Neural progenitor cell (in vitro differentiated cells): ENCODE data around the gene DEUP1.

ENCODE experiments used
- EZH2 ChIP-seq: fragments of 200-600 bp; sonication (generic); IDR thresholded peaks from 2 replicates; pipeline ENCODE4 v1.6.1; 2017; ENCODE audit warnings: antibody characterized with exemption, mild to moderate bottlenecking, moderate library complexity
- TF ChIP-seq, protein P1 (sequence below): fragments of 200-600 bp; sonication (generic); IDR thresholded peaks from 2 replicates; pipeline ENCODE4 v1.5.1; 2017; ENCODE audit warnings: antibody characterized with exemption, mild to moderate bottlenecking

DNA sequence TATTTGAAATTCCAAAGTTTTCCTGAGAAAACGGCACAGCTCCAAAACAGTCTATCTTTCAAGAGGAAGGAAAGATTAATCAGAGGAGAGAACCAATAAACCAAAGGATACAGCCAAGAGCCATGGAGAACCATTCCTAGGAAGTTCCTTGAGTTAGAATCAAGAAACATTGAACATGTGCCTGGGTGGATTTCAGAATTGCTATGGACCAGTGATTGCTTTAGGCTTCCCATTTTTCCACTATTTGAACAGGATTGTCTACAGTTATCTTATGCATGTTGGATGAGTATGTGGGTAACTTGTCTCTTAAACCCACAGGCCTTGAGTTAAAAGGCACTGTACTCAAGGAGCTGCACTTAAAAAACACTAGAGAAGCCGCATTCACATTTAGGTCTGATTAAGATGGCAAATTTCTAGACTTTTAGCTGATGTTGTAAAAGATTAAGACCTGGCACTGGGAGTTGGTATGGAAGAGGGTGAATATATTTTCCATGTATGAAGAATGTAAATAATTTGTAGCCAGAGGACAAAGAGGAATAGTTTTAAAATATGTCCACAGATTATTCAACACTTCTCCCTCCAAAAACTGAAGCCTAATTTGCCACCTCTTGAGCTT lies 11.2 kb upstream of the DEUP1 start:
- TF ChIP-seq, protein P1, sequence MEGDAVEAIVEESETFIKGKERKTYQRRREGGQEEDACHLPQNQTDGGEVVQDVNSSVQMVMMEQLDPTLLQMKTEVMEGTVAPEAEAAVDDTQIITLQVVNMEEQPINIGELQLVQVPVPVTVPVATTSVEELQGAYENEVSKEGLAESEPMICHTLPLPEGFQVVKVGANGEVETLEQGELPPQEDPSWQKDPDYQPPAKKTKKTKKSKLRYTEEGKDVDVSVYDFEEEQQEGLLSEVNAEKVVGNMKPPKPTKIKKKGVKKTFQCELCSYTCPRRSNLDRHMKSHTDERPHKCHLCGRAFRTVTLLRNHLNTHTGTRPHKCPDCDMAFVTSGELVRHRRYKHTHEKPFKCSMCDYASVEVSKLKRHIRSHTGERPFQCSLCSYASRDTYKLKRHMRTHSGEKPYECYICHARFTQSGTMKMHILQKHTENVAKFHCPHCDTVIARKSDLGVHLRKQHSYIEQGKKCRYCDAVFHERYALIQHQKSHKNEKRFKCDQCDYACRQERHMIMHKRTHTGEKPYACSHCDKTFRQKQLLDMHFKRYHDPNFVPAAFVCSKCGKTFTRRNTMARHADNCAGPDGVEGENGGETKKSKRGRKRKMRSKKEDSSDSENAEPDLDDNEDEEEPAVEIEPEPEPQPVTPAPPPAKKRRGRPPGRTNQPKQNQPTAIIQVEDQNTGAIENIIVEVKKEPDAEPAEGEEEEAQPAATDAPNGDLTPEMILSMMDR = no peak
- TF ChIP-seq EZH2 = no peak
